SU-DHL-6 (cell line): ENCODE data around the gene OPA1.

Experiments
- H2AFZ ChIP-seq: fragments of 200-600 bp; sonication (generic); 2 replicates; pipeline ENCODE4 v1.6.1; 2014; ENCODE audit warnings: low read depth, mild to moderate bottlenecking, moderate library complexity, mixed read lengths, antibody characterized with exemption, low read length; ENCODE audit not compliant: severe bottlenecking
- H3F3A ChIP-seq: fragments of 200-600 bp; shearing (Covaris generic); 2 replicates; pipeline ENCODE4 v1.6.0; 2016; ENCODE audit warnings: antibody characterized with exemption, mild to moderate bottlenecking; ENCODE audit not compliant: insufficient read depth
- H3K27ac ChIP-seq: fragments of 200-600 bp; sonication (generic); 2 replicates; pipeline ENCODE4 v1.5.1; 2016; ENCODE audit warnings: low read depth, mild to moderate bottlenecking, low read length, moderate library complexity, mixed read lengths
- H3K27me3 ChIP-seq: fragments of 200-600 bp; sonication (generic), shearing (Covaris generic); 2 replicates; pipeline ENCODE4 v1.6.0; 2014; ENCODE audit warnings: mild to moderate bottlenecking, low read length
- H3K36me3 ChIP-seq: fragments of 200-600 bp; sonication (generic); 2 replicates; pipeline ENCODE4 v1.6.1; 2014; ENCODE audit warnings: mild to moderate bottlenecking, low read length, mixed read lengths
- H3K4me2 ChIP-seq: fragments of 300-600, 200-600 bp; shearing (Covaris generic), sonication (generic); 2 replicates; pipeline ENCODE4 v1.6.0; 2014; ENCODE audit warnings: low read length, low read depth, mild to moderate bottlenecking; ENCODE audit not compliant: poor library complexity, severe bottlenecking
- H3K4me3 ChIP-seq: fragments of 200-600 bp; sonication (generic); 2 replicates; pipeline ENCODE4 v1.5.1; 2014; ENCODE audit warnings: antibody characterized with exemption, low read length, mild to moderate bottlenecking, mixed read lengths; ENCODE audit not compliant: insufficient read depth, poor library complexity, severe bottlenecking
- H3K79me2 ChIP-seq: fragments of 200-600 bp; sonication (generic); 2 replicates; pipeline ENCODE4 v1.6.1; 2014; ENCODE audit warnings: mild to moderate bottlenecking, low read length, moderate library complexity; ENCODE audit not compliant: insufficient read depth
- H3K9ac ChIP-seq: fragments of 200-600 bp; sonication (generic); 2 replicates; pipeline ENCODE4 v1.7.0; 2014; ENCODE audit warnings: mild to moderate bottlenecking, low read length
- H3K9me2 ChIP-seq: fragments of 200-600 bp; sonication (generic); replicated peaks from 2 replicates; pipeline ENCODE4 v1.6.1; 2014; ENCODE audit warnings: low read length; ENCODE audit not compliant: insufficient read depth
- H3K9me3 ChIP-seq: fragments of 200-600 bp; sonication (generic); 2 replicates; pipeline ENCODE4 v1.6.1; 2014; ENCODE audit warnings: low read length, mixed read lengths; ENCODE audit not compliant: insufficient read depth
- H4K20me1 ChIP-seq: fragments of 200-600 bp; sonication (generic); 2 replicates; pipeline ENCODE4 v1.6.1; 2014; ENCODE audit warnings: low read depth, mild to moderate bottlenecking, antibody characterized with exemption, low read length, moderate library complexity, mixed read lengths
- CTCF ChIP-seq: fragments of 200-600 bp; sonication (generic); IDR thresholded peaks from one replicate; pipeline ENCODE4 v1.5.1; 2017; ENCODE audit warnings: antibody characterized with exemption, mild to moderate bottlenecking, low read length, moderate library complexity; ENCODE audit not compliant: insufficient read depth, poor library complexity, severe bottlenecking
- EZH2phosphoT487 ChIP-seq: fragments of 200-600 bp; sonication (generic), shearing (Covaris generic); conservative IDR thresholded peaks from 2 replicates; pipeline ENCODE4 v1.6.1; 2018; ENCODE audit warnings: mild to moderate bottlenecking, antibody characterized with exemption, low read length, moderate library complexity, mixed read lengths

OPA1 gene

DNA sequence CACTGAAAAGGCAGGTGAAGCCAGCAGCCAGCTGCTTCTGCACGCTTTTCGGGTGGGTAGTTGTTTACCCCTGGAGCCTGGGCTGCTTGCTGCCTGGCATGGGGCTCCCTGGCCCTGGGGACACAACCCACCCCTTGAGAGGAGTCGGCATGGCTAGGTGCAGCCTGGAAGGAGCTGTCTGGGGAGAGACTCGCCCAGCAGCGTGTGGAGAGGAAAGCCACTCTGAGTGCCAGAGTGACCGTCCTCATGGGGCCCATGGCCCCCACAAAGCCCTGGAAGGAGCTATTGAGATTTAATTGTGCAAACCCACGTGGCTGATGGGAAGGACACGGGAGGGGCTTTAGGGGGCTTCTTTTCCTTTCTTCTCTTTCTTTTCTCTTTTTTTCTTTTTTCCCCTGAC is 137.5 kb downstream of the OPA1 start:
- H3K27ac ChIP-seq: no peak overlapping the region
- H3K4me3 ChIP-seq: no peak overlapping the region
- TF ChIP-seq CTCF: no peak
- TF ChIP-seq EZH2phosphoT487: no peak
- H3F3A ChIP-seq: no peaks in the 10 kb centered on the region
- H4K20me1 ChIP-seq: no peaks in the 10 kb centered on the region
- H3K79me2 ChIP-seq: no peaks in the 10 kb centered on the region
- H3K4me2 ChIP-seq: no peak overlapping the region
- H3K9me3 ChIP-seq: no peaks in the 10 kb centered on the region
- no peaks in the 10 kb centered on the region for H3K9me2 ChIP-seq
- H2AFZ ChIP-seq: no peak overlapping the region
- no peak overlapping the region for H3K9ac ChIP-seq
- no peaks in the 10 kb centered on the region for H3K36me3 ChIP-seq
- H3K27me3 ChIP-seq: no peaks in the 10 kb centered on the region

GRCh38 chr3:193730976-193731375 is 138.0 kb downstream of the OPA1 start:
- no peak overlapping the region for H3K4me3 ChIP-seq

GRCh38 chr3:193731656-193732055 is 138.6 kb downstream of the OPA1 start:
- H3K79me2 ChIP-seq: no peaks in the 10 kb centered on the region
- no peak overlapping the region for H2AFZ ChIP-seq
- no peaks in the 10 kb centered on the region for H3K9me3 ChIP-seq
- no peak overlapping the region for H3K27ac ChIP-seq
- H3K9me2 ChIP-seq: no peaks in the 10 kb centered on the region
- no peaks in the 10 kb centered on the region for H3F3A ChIP-seq
- H3K4me3 ChIP-seq: no peak overlapping the region
- H3K9ac ChIP-seq: no peak overlapping the region
- no peaks in the 10 kb centered on the region for H3K36me3 ChIP-seq
- no peak overlapping the region for H3K4me2 ChIP-seq
- no peaks in the 10 kb centered on the region for H4K20me1 ChIP-seq
- no peak for TF ChIP-seq EZH2phosphoT487
- no peak for TF ChIP-seq CTCF
- H3K27me3 ChIP-seq: no peaks in the 10 kb centered on the region

More at GRCh38 chr3:193730976-193731375, 138.0 kb downstream of the OPA1 start:
- no peak overlapping the region for H3K9ac ChIP-seq
- no peaks in the 10 kb centered on the region for H4K20me1 ChIP-seq
- no peak overlapping the region for H3K27ac ChIP-seq
- H3K9me3 ChIP-seq: no peaks in the 10 kb centered on the region
- H3K36me3 ChIP-seq: no peaks in the 10 kb centered on the region
- H3K4me2 ChIP-seq: no peak overlapping the region
- no peaks in the 10 kb centered on the region for H3K79me2 ChIP-seq
- no peak overlapping the region for H2AFZ ChIP-seq
- H3F3A ChIP-seq: no peaks in the 10 kb centered on the region
- no peaks in the 10 kb centered on the region for H3K27me3 ChIP-seq
- H3K9me2 ChIP-seq: no peaks in the 10 kb centered on the region
- TF ChIP-seq CTCF (no peak), EZH2phosphoT487 (no peak)

GRCh38 chr3:193732391-193732790 is 139.4 kb downstream of the OPA1 start:
- H3K27me3 ChIP-seq: no peaks in the 10 kb centered on the region
- H3K4me3 ChIP-seq: no peak overlapping the region
- H3K9ac ChIP-seq: no peak overlapping the region
- H3K4me2 ChIP-seq: no peak overlapping the region
- no peaks in the 10 kb centered on the region for H3F3A ChIP-seq
- no peak overlapping the region for H2AFZ ChIP-seq
- no peaks in the 10 kb centered on the region for H4K20me1 ChIP-seq
- no peaks in the 10 kb centered on the region for H3K9me3 ChIP-seq
- TF ChIP-seq EZH2phosphoT487: no peak
- TF ChIP-seq CTCF: no peak
- H3K79me2 ChIP-seq: no peaks in the 10 kb centered on the region
- H3K27ac ChIP-seq: no peak overlapping the region
- H3K36me3 ChIP-seq: no peaks in the 10 kb centered on the region
- no peaks in the 10 kb centered on the region for H3K9me2 ChIP-seq
